Measurements from ENCODE around the gene AQP5.

Gene AQP5

DNA sequence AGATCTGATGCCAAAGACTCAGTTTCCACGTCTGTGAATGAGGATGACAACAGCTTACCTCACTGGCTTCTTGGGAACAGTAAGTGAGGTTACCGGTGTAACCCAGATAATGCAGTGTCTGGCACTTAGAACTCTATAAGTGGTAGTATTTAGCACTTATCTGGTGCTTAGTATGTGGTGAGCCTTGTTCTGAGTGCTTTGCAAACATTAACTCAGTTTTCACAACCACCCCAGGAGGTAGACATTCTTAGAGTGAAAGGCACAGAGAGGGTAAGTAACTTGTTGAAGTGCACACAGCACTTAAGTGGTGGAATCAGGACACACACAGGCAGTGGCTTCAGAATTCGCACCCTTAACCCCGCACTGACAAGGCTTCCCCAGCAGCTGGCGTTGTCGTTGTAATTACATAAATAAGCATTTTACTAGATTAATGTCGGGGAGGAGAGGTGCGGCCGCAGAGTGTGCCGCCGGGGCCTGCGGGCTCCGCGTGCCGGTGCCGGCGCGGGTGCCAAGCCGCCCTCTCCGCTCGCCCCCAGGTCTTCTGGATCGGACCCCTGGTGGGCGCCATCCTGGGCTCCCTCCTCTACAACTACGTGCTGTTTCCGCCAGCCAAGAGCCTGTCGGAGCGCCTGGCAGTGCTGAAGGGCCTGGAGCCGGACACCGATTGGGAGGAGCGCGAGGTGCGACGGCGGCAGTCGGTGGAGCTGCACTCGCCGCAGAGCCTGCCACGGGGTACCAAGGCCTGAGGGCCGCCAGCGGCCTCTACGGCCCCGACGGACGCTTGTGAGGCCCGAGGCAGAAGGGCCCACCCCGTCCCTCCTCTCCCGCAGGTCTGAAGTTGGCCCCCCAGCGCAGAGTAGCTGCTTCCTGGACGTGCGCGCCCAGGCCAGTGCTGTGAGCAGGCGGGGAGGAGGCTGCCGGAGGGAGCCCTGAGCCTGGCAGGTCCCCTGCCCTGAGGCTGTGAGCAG, 6.5 kb upstream of the AQP5 start:
- no peaks in the 10 kb centered on the region for H3K36me3 ChIP-seq (ENCODE audit: control insufficient read depth, insufficient read depth, low read length)
- H3K27me3 ChIP-seq (ENCODE audit: control insufficient read depth, insufficient read depth, low read length), result peaks cover 55% of the 10 kb centered on the region
- H3K4me3 ChIP-seq (ENCODE audit: low read length), result no peak overlapping the region
- no peaks in the 10 kb centered on the region for H3K9me3 ChIP-seq (ENCODE audit: control insufficient read depth, low read length)
- peaks cover 27% of the 10 kb centered on the region for H3K4me1 ChIP-seq (ENCODE audit: control insufficient read depth, insufficient read depth, low read length)
- H3K9ac ChIP-seq (ENCODE audit: low read length), result no peak overlapping the region

DNA sequence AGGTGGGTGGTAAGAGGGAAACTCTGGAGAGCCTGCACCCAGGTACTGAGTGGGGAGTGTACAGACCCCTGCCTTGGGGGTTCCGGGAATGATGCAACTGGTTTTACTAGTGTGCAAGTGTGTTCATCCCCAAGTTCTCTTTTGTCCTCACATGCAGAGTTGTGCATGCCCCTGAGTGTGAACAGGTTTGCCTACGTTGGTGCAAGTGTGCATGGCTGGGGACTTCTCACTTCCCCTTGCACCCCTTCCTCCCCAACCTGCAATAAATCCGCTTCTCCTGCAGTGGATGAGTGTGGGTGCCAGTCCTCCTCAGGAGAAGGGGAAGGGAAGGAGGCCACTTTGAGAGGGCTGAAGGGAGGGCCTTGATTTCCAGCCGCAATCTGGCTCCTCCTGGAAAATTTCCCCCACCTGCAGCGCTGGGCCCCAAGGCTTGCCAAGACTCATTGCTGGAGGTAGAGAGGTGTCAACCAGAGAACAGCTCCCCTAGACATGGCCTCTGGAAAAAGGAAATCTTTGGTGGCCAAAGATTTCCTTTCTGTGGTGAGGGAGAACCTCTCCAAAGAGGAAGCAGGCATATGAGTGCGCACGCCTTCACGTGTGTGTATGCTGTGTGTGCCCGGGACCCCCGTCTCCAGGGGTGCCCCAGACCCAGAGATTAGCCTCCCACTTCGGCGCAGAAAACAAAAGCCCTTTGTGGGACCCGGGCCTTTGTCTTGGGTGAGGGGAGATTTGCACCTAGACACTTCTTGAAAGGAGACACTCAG, 5.6 kb upstream of the AQP5 start:
- Histone ChIP-seq H3K9me3 (ENCODE audit: control insufficient read depth, low read length) (no peaks in the 10 kb centered on the region), H3K36me3 (ENCODE audit: control insufficient read depth, insufficient read depth, low read length) (no peaks in the 10 kb centered on the region), H3K27me3 (ENCODE audit: control insufficient read depth, insufficient read depth, low read length) (peaks cover 64% of the 10 kb centered on the region), H3K4me1 (ENCODE audit: control insufficient read depth, insufficient read depth, low read length) (peaks cover 28% of the 10 kb centered on the region), H3K9ac (ENCODE audit: low read length) (no peak overlapping the region), H3K4me3 (ENCODE audit: low read length) (no peak overlapping the region)

DNA sequence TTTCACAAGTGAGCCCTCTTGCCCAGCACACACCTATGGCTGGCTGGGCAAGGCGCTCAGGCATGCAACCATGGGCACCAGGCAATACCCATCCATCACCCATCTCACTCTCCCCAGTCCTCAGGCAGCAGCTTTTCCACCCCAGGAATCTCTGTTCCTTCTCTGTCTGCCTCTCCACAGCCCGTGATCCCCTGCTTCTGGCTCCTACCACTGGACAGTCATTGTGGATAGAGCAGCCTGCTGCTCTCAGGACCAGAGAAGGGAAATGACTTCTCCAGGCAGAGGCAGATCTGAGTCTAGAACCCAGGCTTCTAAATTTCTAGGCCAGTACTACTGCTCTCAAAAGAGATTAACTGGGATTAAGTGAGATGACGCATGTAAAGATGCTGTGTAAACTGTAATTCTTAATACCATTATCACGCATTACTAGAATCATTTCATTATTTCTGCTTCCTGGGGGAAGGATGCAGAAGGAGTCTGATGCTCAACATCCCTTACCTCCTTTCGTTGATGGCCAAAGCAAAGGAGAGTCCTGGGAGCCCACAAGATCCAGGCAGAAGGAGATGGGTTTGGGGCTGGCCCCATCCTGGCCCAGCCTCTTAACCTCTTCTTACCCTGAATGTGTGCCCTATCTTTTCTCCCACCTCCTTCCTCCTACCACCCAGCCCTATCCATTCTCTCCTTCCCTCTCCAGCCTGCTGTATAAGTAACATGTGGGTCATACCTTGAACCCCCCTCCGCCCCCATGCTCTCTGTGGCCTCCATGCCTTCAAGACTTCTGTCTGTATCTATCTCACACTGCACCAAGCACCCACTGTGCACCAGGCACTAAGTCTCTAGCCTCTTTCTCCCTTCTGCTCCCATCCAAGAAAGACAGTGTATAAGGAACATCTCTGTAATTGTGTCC, 4.8 kb upstream of the AQP5 start:
- Histone ChIP-seq H3K27me3 (ENCODE audit: control insufficient read depth, insufficient read depth, low read length) (peaks cover 70% of the 10 kb centered on the region), H3K9me3 (ENCODE audit: control insufficient read depth, low read length) (no peaks in the 10 kb centered on the region), H3K4me1 (ENCODE audit: control insufficient read depth, insufficient read depth, low read length) (peaks cover 28% of the 10 kb centered on the region), H3K36me3 (ENCODE audit: control insufficient read depth, insufficient read depth, low read length) (no peaks in the 10 kb centered on the region), H3K4me3 (ENCODE audit: low read length) (no peak overlapping the region), H3K9ac (ENCODE audit: low read length) (no peak overlapping the region)

DNA sequence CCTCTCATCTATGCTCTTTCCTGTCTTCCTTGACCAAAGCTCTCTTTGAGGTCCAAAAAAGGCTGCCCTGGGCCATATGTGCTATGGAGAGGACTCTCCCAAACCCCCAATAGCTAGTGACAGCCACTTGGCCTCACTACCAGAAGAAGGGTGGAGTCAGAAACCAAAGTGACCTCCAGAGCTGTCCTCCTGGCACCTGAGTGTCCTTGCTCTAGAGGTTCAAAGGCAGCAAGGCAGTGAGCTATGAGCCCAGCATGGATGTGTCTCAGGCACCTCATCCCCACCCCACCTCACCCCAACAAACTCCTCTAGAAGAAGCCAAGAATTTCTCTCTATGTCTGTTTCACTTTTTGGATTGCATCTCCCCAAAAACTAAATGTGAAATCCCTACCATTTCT, 4.1 kb upstream of the AQP5 start:
- H3K36me3 ChIP-seq (ENCODE audit: control insufficient read depth, insufficient read depth, low read length), result no peaks in the 10 kb centered on the region
- H3K9ac ChIP-seq (ENCODE audit: low read length), result no peak overlapping the region
- H3K27me3 ChIP-seq (ENCODE audit: control insufficient read depth, insufficient read depth, low read length), result peaks cover 76% of the 10 kb centered on the region
- H3K4me3 ChIP-seq (ENCODE audit: low read length), result no peak overlapping the region
- H3K9me3 ChIP-seq (ENCODE audit: control insufficient read depth, low read length), result no peaks in the 10 kb centered on the region
- peaks cover 26% of the 10 kb centered on the region for H3K4me1 ChIP-seq (ENCODE audit: control insufficient read depth, insufficient read depth, low read length)

DNA sequence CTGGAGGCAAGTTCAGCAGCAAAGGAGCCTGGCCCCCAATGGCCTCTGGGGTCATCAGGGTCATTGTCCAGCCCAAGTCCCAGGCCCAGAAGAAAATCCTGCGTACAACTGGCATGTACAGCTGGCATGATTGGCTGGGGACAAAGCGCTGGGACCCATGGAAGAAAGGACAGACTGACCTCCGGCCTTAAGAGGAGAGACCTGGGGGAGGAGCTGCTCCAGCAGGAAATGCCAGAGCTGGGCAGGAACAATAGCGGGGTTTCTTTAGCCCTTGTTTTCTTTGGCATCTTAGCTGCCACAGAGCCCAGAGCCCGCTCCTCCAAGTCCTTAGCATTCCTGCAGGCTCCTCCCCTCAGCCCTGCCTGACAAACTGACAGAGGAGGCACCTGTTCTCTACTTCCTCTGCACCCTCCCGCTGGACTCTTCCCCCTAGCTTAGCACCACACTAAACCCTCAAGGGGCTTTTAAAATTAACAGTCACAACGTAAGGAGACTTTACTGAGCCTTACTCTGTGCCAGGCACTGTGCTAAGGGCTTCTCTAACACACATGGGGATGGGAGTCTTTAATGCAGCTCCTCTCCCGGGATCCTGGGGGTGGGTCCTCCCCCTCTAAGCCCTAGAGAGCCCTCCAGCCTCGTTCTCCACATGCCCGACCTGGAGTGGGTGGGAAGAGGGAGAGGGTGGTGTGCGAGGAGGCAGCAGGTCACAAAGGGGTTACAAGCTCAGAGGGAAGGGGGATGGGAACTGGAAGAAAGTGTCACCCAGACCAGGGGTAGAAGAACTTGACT, 1.8 kb upstream of the AQP5 start:
- Histone ChIP-seq H3K4me3 (ENCODE audit: low read length) (no peak overlapping the region), H3K36me3 (ENCODE audit: control insufficient read depth, insufficient read depth, low read length) (no peaks in the 10 kb centered on the region), H3K9me3 (ENCODE audit: control insufficient read depth, low read length) (no peaks in the 10 kb centered on the region), H3K9ac (ENCODE audit: low read length) (peak overlapping the region; percentile 37), H3K4me1 (ENCODE audit: control insufficient read depth, insufficient read depth, low read length) (peaks cover 36% of the 10 kb centered on the region), H3K27me3 (ENCODE audit: control insufficient read depth, insufficient read depth, low read length) (peaks cover 92% of the 10 kb centered on the region)

DNA sequence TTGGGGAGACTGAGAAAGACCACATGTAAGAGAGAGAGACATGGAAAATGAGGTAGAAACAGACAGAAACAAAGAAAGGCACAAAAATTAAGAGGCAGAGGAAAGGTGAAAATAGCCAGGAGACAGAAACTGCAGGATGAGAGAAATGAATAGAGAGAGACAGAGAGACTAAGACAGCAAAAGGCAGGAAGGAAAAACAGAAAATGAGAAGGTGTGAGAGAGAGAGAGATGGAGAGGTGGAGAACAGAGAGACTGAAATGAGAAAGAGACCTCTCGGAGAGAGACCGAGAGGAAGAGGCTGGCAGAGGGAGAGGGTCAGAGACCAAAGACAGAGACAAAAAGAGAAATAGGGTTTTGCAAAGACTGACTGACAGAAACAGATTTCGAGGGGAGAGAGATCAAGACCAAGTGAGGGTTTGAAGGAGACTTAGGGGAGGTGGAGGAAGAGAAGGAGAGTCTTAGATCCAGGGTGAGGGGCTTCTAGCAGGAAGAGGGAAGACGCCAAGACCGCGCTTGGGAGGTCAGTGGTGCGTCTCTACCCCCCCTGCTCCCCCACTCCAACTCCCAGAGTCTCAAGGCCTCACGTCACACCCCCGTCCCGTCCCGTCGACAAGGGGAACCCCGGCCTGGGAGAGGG, 1.1 kb upstream of the AQP5 start:
- H3K9ac ChIP-seq (ENCODE audit: low read length), result peak overlapping the region; percentile 37
- H3K36me3 ChIP-seq (ENCODE audit: control insufficient read depth, insufficient read depth, low read length), result no peaks in the 10 kb centered on the region
- H3K4me3 ChIP-seq (ENCODE audit: low read length), result no peak overlapping the region
- no peaks in the 10 kb centered on the region for H3K9me3 ChIP-seq (ENCODE audit: control insufficient read depth, low read length)
- peaks cover 91% of the 10 kb centered on the region for H3K27me3 ChIP-seq (ENCODE audit: control insufficient read depth, insufficient read depth, low read length)
- peaks cover 36% of the 10 kb centered on the region for H3K4me1 ChIP-seq (ENCODE audit: control insufficient read depth, insufficient read depth, low read length)

DNA sequence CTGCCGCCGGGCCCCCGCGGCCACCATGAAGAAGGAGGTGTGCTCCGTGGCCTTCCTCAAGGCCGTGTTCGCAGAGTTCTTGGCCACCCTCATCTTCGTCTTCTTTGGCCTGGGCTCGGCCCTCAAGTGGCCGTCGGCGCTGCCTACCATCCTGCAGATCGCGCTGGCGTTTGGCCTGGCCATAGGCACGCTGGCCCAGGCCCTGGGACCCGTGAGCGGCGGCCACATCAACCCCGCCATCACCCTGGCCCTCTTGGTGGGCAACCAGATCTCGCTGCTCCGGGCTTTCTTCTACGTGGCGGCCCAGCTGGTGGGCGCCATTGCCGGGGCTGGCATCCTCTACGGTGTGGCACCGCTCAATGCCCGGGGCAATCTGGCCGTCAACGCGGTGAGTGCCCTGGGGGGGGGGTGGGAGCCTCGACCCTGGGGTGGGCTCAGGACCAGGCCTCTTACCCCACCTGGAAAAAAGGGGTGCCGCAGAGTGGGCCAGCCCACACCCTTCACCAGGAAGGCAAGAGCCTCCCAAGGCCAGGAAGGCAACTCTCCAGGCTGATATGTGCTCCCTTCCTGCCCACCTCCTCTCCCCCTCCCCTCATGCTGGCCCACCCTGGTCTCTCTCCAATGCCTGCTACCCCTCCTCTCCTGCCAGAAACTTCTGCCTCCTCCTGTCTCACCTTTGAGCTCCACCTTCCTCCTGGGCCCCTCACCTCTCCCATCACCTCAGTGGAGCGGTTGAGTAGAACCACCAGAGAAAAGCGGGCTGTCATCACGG, 507 bp downstream of the AQP5 start:
- Histone ChIP-seq H3K36me3 (ENCODE audit: control insufficient read depth, insufficient read depth, low read length) (no peaks in the 10 kb centered on the region), H3K4me1 (ENCODE audit: control insufficient read depth, insufficient read depth, low read length) (peaks cover 38% of the 10 kb centered on the region), H3K9ac (ENCODE audit: low read length) (peak overlapping the region; percentile 40), H3K9me3 (ENCODE audit: control insufficient read depth, low read length) (no peaks in the 10 kb centered on the region), H3K4me3 (ENCODE audit: low read length) (no peak overlapping the region), H3K27me3 (ENCODE audit: control insufficient read depth, insufficient read depth, low read length) (peaks cover 77% of the 10 kb centered on the region)

DNA sequence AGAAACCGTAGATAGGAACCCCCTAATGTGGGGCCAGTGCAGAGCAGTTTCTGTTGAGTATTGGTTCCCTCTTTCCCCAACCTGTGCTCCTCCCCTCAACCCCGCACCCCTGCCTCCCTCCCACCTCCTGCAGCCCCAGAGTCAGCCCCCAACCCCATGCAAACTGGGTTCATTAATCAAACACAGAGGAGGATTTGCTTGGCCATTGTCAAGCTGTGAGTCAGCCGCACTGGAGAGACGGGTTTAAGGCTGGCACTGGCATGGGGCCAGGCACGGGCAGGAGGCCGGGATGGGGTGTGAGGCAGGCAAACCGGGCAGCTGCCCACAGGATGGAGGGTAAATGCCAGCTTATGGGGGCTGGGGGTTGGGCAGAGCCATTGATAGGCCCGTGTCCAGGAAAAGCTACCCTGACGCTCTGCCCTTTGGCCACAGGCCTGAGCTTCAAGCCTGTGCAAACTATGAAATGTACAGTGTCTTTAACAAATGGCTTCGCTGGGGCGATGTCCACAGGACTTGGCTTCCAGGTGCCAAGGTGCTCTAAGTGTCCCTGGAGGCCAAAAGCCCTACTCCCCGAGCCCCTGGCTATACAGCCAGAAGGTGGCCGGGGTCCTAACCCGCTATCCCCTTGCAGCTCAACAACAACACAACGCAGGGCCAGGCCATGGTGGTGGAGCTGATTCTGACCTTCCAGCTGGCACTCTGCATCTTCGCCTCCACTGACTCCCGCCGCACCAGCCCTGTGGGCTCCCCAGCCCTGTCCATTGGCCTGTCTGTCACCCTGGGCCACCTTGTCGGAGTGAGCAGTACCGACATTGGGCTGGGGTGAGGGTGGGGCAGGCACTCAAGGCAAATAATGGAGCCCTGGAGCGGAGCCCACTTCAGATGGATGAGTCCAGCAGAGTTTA, 1.4 kb downstream of the AQP5 start:
- Histone ChIP-seq H3K27me3 (ENCODE audit: control insufficient read depth, insufficient read depth, low read length) (peaks cover 73% of the 10 kb centered on the region), H3K4me1 (ENCODE audit: control insufficient read depth, insufficient read depth, low read length) (peaks cover 47% of the 10 kb centered on the region), H3K4me3 (ENCODE audit: low read length) (no peak overlapping the region), H3K9ac (ENCODE audit: low read length) (peak overlapping the region; percentile 40), H3K9me3 (ENCODE audit: control insufficient read depth, low read length) (no peaks in the 10 kb centered on the region), H3K36me3 (ENCODE audit: control insufficient read depth, insufficient read depth, low read length) (no peaks in the 10 kb centered on the region)

DNA sequence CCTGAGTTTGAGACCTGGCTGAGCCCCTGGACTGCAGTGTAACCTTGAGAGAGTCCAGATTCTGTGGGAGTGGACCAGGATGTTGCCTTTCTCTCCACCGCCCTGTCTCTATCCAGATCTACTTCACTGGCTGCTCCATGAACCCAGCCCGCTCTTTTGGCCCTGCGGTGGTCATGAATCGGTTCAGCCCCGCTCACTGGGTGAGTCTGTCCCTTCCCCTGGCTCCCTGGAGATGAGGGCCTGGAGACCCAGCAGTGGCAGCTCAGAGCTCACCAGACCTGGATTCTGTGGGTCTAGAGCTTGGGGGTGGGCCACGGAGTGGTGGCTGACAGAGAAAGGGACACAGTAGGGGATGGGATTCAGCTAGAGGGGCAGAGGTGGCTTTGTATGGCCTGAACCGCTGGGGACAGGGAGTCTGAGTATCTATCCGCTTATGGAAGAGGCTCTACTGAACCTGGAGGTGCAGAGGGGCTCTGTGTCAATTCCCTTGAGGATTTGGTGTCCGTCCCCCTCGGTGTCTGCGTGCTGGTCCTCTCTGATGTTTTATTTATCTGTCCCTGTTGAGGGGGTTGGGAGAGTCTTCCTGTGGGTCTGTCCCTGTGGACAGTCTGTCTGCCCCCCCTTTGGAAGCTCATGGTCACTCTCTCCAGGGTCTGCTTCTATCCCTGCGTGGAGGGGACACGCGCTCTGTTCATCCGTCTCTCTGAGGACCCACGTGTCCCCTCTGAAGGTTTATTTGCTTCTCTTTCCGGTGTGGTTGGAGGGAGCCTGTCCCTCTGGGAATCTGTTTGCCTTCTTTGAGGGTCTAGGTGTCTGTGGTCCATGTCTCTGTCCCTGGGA, 2.5 kb downstream of the AQP5 start:
- Histone ChIP-seq H3K27me3 (ENCODE audit: control insufficient read depth, insufficient read depth, low read length) (peaks cover 74% of the 10 kb centered on the region), H3K4me3 (ENCODE audit: low read length) (no peak overlapping the region), H3K36me3 (ENCODE audit: control insufficient read depth, insufficient read depth, low read length) (no peaks in the 10 kb centered on the region), H3K9ac (ENCODE audit: low read length) (peak overlapping the region; percentile 20), H3K9me3 (ENCODE audit: control insufficient read depth, low read length) (no peaks in the 10 kb centered on the region), H3K4me1 (ENCODE audit: control insufficient read depth, insufficient read depth, low read length) (peaks cover 54% of the 10 kb centered on the region)

Measured in mucosa of stomach (tissue), 1 donor.